ENCODE results near the gene HS6ST1.

DNA sequence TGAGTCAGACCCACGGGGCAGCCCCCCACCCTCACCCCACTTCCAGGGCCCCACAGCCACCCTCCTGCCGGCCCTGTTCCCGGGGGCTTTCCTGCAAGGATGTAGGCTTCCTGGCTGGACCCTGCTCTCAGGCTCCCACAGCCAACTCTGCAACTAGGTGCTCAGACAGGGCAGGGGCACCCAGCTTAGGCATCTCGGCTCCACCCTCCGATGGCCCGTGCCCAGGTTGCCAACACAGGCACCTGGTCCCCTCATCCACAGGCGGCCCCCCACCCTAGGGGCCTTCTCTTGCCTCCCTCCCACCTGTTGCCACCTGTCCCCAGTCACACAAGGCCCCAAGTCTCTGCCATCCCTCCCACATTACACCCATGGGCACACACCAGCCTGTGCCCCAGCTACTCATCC, 34.6 kb downstream of the HS6ST1 start:
- TF ChIP-seq, protein P1, sequence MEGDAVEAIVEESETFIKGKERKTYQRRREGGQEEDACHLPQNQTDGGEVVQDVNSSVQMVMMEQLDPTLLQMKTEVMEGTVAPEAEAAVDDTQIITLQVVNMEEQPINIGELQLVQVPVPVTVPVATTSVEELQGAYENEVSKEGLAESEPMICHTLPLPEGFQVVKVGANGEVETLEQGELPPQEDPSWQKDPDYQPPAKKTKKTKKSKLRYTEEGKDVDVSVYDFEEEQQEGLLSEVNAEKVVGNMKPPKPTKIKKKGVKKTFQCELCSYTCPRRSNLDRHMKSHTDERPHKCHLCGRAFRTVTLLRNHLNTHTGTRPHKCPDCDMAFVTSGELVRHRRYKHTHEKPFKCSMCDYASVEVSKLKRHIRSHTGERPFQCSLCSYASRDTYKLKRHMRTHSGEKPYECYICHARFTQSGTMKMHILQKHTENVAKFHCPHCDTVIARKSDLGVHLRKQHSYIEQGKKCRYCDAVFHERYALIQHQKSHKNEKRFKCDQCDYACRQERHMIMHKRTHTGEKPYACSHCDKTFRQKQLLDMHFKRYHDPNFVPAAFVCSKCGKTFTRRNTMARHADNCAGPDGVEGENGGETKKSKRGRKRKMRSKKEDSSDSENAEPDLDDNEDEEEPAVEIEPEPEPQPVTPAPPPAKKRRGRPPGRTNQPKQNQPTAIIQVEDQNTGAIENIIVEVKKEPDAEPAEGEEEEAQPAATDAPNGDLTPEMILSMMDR (IDR thresholded peaks at IDR 0.05): no peak
- TF ChIP-seq POLR2A (IDR thresholded peaks at IDR 0.05) (no peak), POLR2AphosphoS5 (IDR thresholded peaks at IDR 0.05) (no peak)
